Measurements from ENCODE around the gene ADRA2A. TPM values are rescaled to one million over a fixed set of nuclear protein-coding genes. Genes with fewer than 3 reads are reported as not detected.

The ADRA2A gene
- total and polyA plus RNA-seq, 11 donors, result 0.19 to 3.9 (median 0.44) TPM

DNA sequence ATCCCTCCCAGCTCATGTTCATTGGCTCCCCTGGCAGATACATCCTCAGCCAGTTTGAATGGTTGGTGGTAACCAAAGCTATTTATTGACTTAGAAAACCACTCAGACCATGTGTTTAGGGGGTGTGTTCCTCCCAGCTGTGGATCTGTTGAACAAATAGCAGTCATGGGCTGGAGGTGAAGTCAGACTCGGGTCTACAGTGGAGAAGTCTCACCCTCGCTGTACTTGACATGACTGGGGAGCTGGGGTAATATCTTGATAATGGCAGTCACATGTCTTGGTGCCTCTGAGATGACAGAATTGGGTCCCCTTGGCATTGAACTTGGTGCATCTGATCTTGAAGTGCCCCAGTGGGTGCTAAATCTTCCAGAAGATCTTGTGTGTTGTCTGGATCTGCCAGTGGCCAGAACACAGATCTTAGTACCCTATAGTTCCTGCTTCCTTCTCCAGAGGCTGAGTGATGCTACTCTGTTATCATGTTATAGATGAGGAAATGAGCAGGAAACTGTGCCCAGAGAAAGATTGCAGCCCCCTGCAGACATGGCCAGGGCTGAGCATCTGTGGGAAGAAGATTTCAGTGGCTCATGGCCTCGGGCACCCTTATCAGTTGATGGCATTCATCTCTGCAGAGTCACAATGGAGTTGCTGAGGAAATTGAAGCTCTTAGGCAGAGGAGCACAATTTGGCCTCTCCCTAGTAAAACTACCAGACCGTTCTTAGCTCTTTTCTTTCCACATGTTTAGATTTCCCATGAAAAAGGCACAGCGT is 50.4 kb downstream of the ADRA2A start:
- intact Hi-C loops (cut with DNase I), result no loop called here
- no peaks in the 10 kb centered on the region for H3K4me1 ChIP-seq
- no peak for ATAC-seq
- no peak overlapping the region for H3K27ac ChIP-seq
- DNase-seq, result no peak
- no peak for TF ChIP-seq POLR2A (IDR thresholded peaks at IDR 0.05)
- 53 to 62% (median 58%) methylated on average over 2 to 5 of the region's 5 CpGs for WGBS, 4 donors
- H3K4me3 ChIP-seq, result no peak overlapping the region
- H3K9me3 ChIP-seq, result no peaks in the 10 kb centered on the region
- H3K36me3 ChIP-seq, result no peaks in the 10 kb centered on the region
- H3K27me3 ChIP-seq, result peaks cover 0 to 20% (median 0%) of the 10 kb centered on the region in 9 donors

DNA sequence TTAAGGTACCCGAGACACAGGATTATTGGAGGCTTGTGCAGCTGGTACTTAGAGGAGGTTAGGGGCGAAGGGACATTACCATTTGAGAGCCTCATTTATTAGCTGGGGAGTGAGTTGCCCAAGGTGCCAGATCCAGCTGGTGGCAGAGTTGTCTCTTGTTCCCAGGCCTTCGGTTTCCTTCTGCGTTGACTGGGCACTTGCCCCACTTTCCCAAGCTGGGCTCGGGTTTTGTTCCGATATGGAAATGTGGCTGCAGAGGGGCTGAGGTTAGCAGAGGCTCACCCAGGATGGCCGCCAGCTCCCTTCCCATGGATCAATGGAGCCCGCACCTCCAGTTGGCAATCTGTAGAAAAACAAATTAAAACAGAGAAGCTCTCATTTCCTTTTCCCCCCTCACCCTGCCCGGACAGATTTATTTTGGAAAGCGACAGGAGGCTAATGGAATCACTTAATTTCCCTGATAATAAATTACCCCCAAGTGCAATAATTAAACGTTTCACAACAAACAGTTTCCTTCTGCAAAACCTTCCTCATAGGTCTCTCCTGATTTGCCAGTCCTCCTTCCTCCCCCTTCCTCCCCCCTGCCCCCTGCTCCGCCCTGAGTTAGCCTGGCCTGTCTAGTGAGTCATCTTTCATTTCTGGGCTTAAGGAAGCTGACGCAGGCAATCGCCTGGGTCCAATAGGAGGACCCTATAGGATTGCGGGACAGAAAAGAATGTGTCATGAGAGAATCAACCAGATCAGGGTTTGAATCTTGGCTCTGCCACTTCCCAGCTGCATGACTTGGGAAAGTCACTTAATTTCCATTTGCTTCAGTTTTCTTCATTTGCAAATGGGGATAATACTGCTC is 51.7 kb downstream of the ADRA2A start:
- ATAC-seq, result no peak

DNA sequence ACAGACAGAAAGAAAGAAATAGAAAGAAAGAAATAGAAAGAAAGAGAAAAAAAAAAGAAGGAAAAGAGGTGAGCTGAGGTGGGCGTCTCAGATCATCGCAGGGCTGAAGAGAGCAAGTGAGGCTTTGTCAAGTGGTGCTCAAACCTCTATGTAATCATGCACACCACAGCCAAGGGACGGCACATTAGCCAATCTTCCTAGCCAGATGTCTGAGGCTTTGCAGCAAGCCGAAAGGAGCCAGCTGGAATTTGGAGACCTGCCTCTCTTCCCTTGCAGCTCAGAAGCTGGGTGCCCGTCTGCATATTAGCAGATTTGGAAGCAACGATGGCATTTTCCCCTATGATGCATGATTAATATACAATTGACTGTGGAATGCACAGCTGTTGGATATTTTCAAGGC is 52.5 kb downstream of the ADRA2A start:
- no peak overlapping the region for H3K27ac ChIP-seq
- peaks cover 0 to 20% (median 0%) of the 10 kb centered on the region in 9 donors for H3K27me3 ChIP-seq
- WGBS, 4 donors, result 73 to 84% (median 81%) methylated on average over 6 of the region's 6 CpGs
- H3K9me3 ChIP-seq, result peaks cover 0 to 11% (median 0%) of the 10 kb centered on the region in 12 donors
- no peak for ATAC-seq
- TF ChIP-seq, protein P1, sequence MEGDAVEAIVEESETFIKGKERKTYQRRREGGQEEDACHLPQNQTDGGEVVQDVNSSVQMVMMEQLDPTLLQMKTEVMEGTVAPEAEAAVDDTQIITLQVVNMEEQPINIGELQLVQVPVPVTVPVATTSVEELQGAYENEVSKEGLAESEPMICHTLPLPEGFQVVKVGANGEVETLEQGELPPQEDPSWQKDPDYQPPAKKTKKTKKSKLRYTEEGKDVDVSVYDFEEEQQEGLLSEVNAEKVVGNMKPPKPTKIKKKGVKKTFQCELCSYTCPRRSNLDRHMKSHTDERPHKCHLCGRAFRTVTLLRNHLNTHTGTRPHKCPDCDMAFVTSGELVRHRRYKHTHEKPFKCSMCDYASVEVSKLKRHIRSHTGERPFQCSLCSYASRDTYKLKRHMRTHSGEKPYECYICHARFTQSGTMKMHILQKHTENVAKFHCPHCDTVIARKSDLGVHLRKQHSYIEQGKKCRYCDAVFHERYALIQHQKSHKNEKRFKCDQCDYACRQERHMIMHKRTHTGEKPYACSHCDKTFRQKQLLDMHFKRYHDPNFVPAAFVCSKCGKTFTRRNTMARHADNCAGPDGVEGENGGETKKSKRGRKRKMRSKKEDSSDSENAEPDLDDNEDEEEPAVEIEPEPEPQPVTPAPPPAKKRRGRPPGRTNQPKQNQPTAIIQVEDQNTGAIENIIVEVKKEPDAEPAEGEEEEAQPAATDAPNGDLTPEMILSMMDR (IDR thresholded peaks at IDR 0.05), result no peak
- TF ChIP-seq POLR2A (IDR thresholded peaks at IDR 0.05), result no peak
- no peaks in the 10 kb centered on the region for H3K36me3 ChIP-seq
- intact Hi-C loops (cut with DNase I), result no loop called here
- H3K4me3 ChIP-seq, result no peak overlapping the region
- no peak for DNase-seq
- H3K4me1 ChIP-seq, result no peaks in the 10 kb centered on the region

More for the DNA sequence above, 51.7 kb downstream of the ADRA2A start:
- no peak for DNase-seq
- TF ChIP-seq, protein P1 (IDR thresholded peaks at IDR 0.05), result no peak
- Histone ChIP-seq H3K27ac (no peak overlapping the region), H3K9me3 (peaks cover 0 to 11% (median 0%) of the 10 kb centered on the region in 12 donors), H3K4me3 (no peak overlapping the region), H3K36me3 (no peaks in the 10 kb centered on the region), H3K27me3 (peaks cover 0 to 20% (median 0%) of the 10 kb centered on the region in 9 donors), H3K4me1 (no peaks in the 10 kb centered on the region)
- 63 to 69% (median 68%) methylated on average over 14 to 15 of the region's 15 CpGs for WGBS, 4 donors
- intact Hi-C loops (cut with DNase I), result no loop called here

DNA sequence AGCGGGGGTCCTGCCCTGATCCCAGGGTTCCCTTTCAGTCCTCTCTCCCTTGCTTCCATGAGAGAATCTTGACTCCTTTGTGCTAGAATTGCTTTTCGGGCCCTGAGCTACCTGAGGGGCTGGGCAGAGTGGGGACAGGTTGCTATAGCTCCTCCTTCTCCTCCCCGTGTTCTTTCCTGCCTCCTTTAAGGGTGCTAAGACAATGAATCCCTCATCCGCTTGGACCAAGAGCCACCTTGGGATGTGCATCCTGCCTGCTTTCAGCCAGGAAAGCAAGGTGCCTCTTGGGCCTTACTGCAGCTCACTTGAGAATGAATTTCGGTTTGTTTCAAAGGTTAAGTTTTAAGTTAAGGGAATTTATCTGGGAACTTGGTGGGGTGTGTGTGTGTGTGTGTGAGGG is 53.6 kb downstream of the ADRA2A start:
- H3K36me3 ChIP-seq, result no peaks in the 10 kb centered on the region
- no peak for ATAC-seq
- 64 to 75% (median 72%) methylated on average over 5 of the region's 5 CpGs for WGBS, 4 donors
- TF ChIP-seq, protein P1 (IDR thresholded peaks at IDR 0.05), result no peak
- no peak for TF ChIP-seq POLR2A (IDR thresholded peaks at IDR 0.05)
- H3K9me3 ChIP-seq, result peaks cover 0 to 11% (median 0%) of the 10 kb centered on the region in 12 donors
- peaks cover 0 to 20% (median 0%) of the 10 kb centered on the region in 9 donors for H3K27me3 ChIP-seq
- DNase-seq, result no peak
- H3K4me3 ChIP-seq, result no peak overlapping the region
- no peak overlapping the region for H3K27ac ChIP-seq
- H3K4me1 ChIP-seq, result no peaks in the 10 kb centered on the region
- intact Hi-C loops (cut with DNase I), result no loop called here

Other genes starting within 250 kb of the ADRA2A start
- 10 to 100 TPM; 21.7 to 73.2 (median 44.1) TPM for gene PDCD4, start 205.1 kb upstream of the ADRA2A start, total RNA-seq
- gene PDCD4, start 205.1 kb upstream of the ADRA2A start, polyA plus RNA-seq, result 10 to 100 TPM; 18.2 to 30.1 TPM
- 10 to 100 TPM; 19.3 to 32.4 (median 25.2) TPM for gene BBIP1, start 157.8 kb upstream of the ADRA2A start, total RNA-seq
- gene BBIP1, start 157.8 kb upstream of the ADRA2A start, polyA plus RNA-seq, result 10 to 100 TPM; 26.6 to 29.5 TPM
- 10 to 100 TPM; 31.0 to 58.4 (median 45.4) TPM for gene SHOC2, start 157.4 kb upstream of the ADRA2A start, total RNA-seq
- 10 to 100 TPM; 17.9 to 31.6 TPM for gene SHOC2, start 157.4 kb upstream of the ADRA2A start, polyA plus RNA-seq

Data from heart left ventricle (tissue), 16 donors.